Activated naive CD8-positive, alpha-beta T cell treated with anti-CD3 and anti-CD28 coated beads for 36 hours (primary cell): ENCODE data around the gene B3GNT9. TPM values are rescaled to one million over a fixed set of nuclear protein-coding genes. Genes with fewer than 3 reads are reported as not detected.
A peak's percentile ranks its signal among the peaks of the same experiment; 100 is the strongest.

Experiments used
- DNase-seq: peaks from one replicate; pipeline ENCODE4 v3.0.0; 2021
- H3K27ac Mint-ChIP-seq: one replicate; pipeline ENCODE4 v1.8.0; 2022; ENCODE audit warnings: mild to moderate bottlenecking, moderate library complexity, mixed read lengths
- H3K27me3 Mint-ChIP-seq: one replicate; pipeline ENCODE4 v1.8.0; 2022; ENCODE audit warnings: mild to moderate bottlenecking, mixed read lengths
- H3K36me3 Mint-ChIP-seq: one replicate; pipeline ENCODE4 v1.8.0; 2021; ENCODE audit warnings: mild to moderate bottlenecking, mixed read lengths
- H3K4me1 Mint-ChIP-seq: one replicate; pipeline ENCODE4 v1.8.0; 2021; ENCODE audit warnings: mixed read lengths
- H3K4me3 Mint-ChIP-seq: one replicate; pipeline ENCODE4 v1.8.0; 2022; ENCODE audit warnings: mild to moderate bottlenecking, moderate library complexity, mixed read lengths
- H3K9me3 Mint-ChIP-seq: one replicate; pipeline ENCODE4 v1.8.0; 2022; ENCODE audit warnings: mixed read lengths
- total RNA-seq, 2 experiments: library from RNA; stranded (reverse); gene quantifications; one replicate each; pipeline ENCODE4 v1.2.3, GENCODE V29; 2021

The B3GNT9 gene
- total RNA-seq, 2 experiments from 2014 or later: 1.5 to 1.7 TPM

DNA sequence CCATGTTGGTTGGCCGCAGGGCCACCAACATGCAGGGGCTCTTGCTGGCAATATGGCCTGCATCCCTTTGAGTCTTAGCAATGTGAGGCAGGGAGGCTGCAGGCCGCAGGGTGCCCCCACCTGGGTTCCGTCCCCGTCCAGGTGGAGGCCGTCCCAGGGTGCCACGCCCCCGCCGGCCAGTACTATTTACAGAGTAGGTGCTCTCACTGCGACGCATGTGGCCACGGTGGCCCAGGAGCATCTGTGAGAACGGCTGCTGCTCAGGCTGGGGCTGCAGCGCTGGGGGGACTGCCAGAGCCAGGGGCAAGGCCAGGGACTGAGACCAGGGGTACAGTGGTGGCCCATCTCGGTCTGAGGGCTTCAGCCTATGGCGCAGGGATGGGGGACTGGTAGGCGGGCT, 29.4 kb upstream of the B3GNT9 start:
- Mint-ChIP-seq H3K4me3 (no peak overlapping the region), H3K27me3 (peaks cover 48% of the 10 kb centered on the region), H3K36me3 (peaks cover 3% of the 10 kb centered on the region), H3K27ac (no peak overlapping the region), H3K9me3 (no peaks in the 10 kb centered on the region), H3K4me1 (peaks cover 12% of the 10 kb centered on the region)
- DNase-seq: no peak

GRCh38 chr16:67179421-67180080, 28.8 kb upstream of the B3GNT9 start:
- no peak for DNase-seq
- no peaks in the 10 kb centered on the region for H3K9me3 Mint-ChIP-seq
- H3K4me3 Mint-ChIP-seq: no peak overlapping the region
- H3K36me3 Mint-ChIP-seq: peaks cover 3% of the 10 kb centered on the region
- no peak overlapping the region for H3K27ac Mint-ChIP-seq
- H3K4me1 Mint-ChIP-seq: peaks cover 9% of the 10 kb centered on the region
- peaks cover 48% of the 10 kb centered on the region for H3K27me3 Mint-ChIP-seq

DNA sequence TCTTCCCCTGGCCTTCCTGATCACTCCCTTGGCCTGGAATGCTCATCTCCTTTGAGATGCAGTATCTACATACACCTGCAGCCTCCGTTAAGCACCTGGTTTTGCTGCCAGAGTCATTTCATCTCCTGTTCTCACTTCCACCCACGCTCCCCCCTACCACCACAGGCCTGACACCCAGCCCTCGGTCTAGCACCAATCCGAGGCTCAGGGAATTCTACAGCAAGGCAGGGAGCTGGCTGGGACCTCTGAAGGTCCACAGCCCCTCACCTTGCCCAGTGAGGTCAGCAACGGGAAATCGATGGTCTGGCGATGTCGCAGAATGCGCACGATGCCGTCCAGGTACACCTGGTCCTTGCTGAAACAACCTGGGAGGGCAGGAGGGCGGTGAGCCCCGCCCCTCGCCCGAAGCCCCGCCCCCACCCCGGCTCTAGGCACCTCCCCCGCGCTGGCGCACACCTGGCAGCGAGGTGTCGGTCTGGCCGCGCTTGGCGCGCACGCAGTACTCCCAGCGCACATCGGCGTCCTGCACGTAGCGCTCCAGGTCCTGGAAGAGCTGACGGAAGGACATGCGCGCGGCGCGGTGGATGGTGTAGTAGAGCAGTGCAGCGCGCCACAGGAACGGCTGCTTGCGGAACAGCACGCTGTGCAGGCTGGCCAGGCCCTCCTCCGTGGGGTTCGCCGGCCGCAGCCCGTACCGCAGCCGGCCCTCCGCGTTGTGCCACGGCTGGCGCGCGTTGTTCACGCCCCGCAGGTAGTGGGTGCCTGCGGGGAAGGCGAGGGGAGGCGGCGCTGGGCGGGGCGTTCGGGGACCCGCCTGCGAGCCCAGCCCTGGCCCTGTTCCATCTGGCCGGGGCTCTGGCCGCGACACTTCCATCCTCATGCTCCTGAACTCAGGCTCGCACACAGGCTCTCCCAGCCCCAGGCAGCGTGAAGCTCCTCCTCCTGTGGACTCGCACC, 27.2 kb upstream of the B3GNT9 start:
- Mint-ChIP-seq H3K9me3 (no peaks in the 10 kb centered on the region), H3K27ac (no peak overlapping the region), H3K27me3 (peaks cover 59% of the 10 kb centered on the region), H3K4me3 (peak overlapping the region; percentile 57), H3K4me1 (peaks cover 19% of the 10 kb centered on the region), H3K36me3 (peaks cover 3% of the 10 kb centered on the region)
- DNase-seq: peak; percentile 67

- no peak overlapping the region for H3K27ac Mint-ChIP-seq
- H3K4me1 Mint-ChIP-seq: peaks cover 20% of the 10 kb centered on the region
- no peak for DNase-seq
- H3K4me3 Mint-ChIP-seq: no peak overlapping the region
- H3K27me3 Mint-ChIP-seq: peaks cover 72% of the 10 kb centered on the region
- no peaks in the 10 kb centered on the region for H3K9me3 Mint-ChIP-seq
- H3K36me3 Mint-ChIP-seq: peaks cover 3% of the 10 kb centered on the region
These were observed 25.9 kb upstream of the B3GNT9 start for GRCh38 chr16:67176662-67177061.

GRCh38 chr16:67174706-67175231, 24.0 kb upstream of the B3GNT9 start:
- Mint-ChIP-seq H3K4me3 (no peak overlapping the region), H3K36me3 (peaks cover 3% of the 10 kb centered on the region), H3K4me1 (peaks cover 27% of the 10 kb centered on the region), H3K27me3 (peaks cover 86% of the 10 kb centered on the region), H3K27ac (no peak overlapping the region), H3K9me3 (no peaks in the 10 kb centered on the region)
- no peak for DNase-seq

DNA sequence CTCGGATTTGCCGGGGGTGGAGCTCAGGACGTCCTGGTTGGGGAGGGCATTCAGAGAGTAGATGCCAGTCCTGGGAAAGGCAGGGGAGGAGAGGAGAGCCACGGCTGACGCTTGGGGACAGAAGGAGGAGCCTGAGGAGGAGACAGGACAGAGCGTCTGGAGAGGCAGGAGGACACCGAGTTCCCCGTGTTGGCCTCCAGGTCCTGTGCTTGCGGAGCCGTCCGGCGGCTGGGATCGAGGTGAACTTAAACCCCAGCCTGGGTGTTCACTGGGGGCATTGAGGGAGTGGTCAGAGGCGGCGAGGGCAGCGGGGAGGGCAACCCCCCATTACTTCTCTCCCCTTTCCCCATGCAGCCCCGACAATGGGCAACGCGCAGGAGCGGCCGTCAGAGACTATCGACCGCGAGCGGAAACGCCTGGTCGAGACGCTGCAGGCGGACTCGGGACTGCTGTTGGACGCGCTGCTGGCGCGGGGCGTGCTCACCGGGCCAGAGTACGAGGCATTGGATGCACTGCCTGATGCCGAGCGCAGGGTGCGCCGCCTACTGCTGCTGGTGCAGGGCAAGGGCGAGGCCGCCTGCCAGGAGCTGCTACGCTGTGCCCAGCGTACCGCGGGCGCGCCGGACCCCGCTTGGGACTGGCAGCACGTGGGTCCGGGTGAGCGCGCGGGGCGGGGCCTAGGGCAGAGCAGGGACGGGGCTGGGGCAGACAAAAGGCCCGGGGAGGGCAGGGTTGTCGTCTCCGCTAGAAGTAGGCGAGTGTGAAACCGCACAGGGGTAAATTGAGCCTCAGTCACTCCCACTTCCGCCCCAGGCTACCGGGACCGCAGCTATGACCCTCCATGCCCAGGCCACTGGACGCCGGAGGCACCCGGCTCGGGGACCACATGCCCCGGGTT, 23.3 kb upstream of the B3GNT9 start:
- no peak overlapping the region for H3K27ac Mint-ChIP-seq
- H3K4me1 Mint-ChIP-seq: peaks cover 29% of the 10 kb centered on the region
- H3K27me3 Mint-ChIP-seq: peaks cover 86% of the 10 kb centered on the region
- H3K4me3 Mint-ChIP-seq: peak overlapping the region; percentile 72
- H3K36me3 Mint-ChIP-seq: peaks cover 3% of the 10 kb centered on the region
- peak; percentile 72 for DNase-seq
- no peaks in the 10 kb centered on the region for H3K9me3 Mint-ChIP-seq

GRCh38 chr16:67173323-67173722, 22.5 kb upstream of the B3GNT9 start:
- no peak for DNase-seq
- Mint-ChIP-seq H3K27ac (no peak overlapping the region), H3K4me3 (peak overlapping the region; percentile 72), H3K27me3 (peaks cover 86% of the 10 kb centered on the region), H3K4me1 (peaks cover 25% of the 10 kb centered on the region), H3K9me3 (no peaks in the 10 kb centered on the region), H3K36me3 (no peaks in the 10 kb centered on the region)

GRCh38 chr16:67170949-67171649, 20.3 kb upstream of the B3GNT9 start:
- peaks cover 88% of the 10 kb centered on the region for H3K27me3 Mint-ChIP-seq
- H3K27ac Mint-ChIP-seq: no peak overlapping the region
- H3K9me3 Mint-ChIP-seq: no peaks in the 10 kb centered on the region
- peak overlapping the region; percentile 66 for H3K4me3 Mint-ChIP-seq
- peaks cover 26% of the 10 kb centered on the region for H3K4me1 Mint-ChIP-seq
- DNase-seq: no peak
- H3K36me3 Mint-ChIP-seq: peaks cover 3% of the 10 kb centered on the region

DNA sequence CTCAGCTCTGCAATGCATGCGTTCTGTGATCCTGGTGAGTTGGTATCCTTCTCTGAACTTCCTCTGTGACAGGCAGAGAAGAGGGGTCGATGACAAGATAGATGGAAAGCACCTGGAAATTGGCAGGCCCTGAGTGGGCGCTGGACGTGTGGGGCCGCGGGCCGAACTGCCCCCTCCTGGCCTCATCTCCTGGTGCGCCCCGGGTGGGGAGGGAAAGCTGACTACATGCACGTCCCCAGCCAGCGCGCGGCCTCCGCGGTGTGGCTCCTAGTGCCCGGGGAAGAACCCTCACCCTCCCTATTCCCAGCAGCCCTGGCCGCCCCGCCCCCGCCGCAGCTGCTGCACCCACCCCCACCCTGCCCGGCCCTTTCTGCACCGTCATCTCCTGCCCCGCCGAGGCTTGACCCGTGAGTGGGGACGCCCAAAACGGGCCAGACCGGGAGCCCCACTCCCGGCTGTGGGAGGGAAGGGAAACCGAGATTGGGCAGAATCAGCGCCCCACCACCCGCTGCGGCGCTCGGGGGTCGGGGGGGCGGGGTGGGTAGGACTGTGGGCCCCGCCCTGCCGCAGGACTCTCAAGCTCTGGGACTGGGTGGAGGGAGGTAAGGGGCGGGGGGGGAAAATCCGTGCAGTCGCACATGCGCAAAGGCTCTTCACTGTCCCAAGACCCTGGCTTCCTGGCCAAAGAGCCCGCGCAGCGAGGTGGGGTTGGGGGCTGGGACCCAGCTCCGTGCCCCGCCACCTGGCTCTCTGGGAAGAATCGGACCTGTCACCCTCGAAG, 19.6 kb upstream of the B3GNT9 start, which contains the start of gene NOL3:
Gene NOL3 (plus strand): TSS at position 371 of the 781 bp plus-strand sequence.
- no peaks in the 10 kb centered on the region for H3K9me3 Mint-ChIP-seq
- peak; percentile 49 for DNase-seq
- peaks cover 3% of the 10 kb centered on the region for H3K36me3 Mint-ChIP-seq
- no peak within 1 kb of the TSS for H3K27ac Mint-ChIP-seq
- H3K27me3 Mint-ChIP-seq: peaks cover 87% of the 10 kb centered on the region
- peak within 1 kb of the TSS; percentile 73 for H3K4me3 Mint-ChIP-seq
- peaks cover 26% of the 10 kb centered on the region for H3K4me1 Mint-ChIP-seq

DNA sequence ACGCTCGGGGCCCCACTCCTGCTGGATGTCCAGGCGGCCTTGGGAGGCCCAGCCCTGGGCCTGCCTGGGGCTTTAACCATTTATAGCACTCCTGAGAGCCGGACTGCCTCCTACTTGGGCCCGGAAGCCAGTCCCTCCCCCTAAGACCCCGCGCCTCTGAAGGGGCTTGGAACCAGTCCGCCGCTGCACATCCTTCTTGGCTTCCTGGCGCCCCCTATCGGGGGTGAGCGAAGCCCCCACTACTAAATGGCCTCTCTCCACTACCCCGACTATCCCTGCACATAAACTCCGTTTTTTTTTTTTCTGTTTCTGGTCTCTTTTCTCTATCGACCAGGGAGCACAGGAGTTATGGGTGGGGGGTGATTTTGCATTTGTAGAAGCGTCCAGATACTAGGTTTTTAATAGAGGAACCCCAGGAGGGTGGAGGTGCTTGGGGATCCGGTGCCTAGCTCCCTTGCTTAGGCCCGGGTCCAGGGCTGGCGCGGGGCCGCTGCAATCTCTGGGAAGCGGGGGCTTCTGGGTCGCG, 18.9 kb upstream of the B3GNT9 start:
- peaks cover 3% of the 10 kb centered on the region for H3K36me3 Mint-ChIP-seq
- DNase-seq: peak; percentile 56
- H3K27ac Mint-ChIP-seq: no peak overlapping the region
- H3K9me3 Mint-ChIP-seq: no peaks in the 10 kb centered on the region
- peaks cover 32% of the 10 kb centered on the region for H3K4me1 Mint-ChIP-seq
- H3K27me3 Mint-ChIP-seq: peaks cover 89% of the 10 kb centered on the region
- peak overlapping the region; percentile 73 for H3K4me3 Mint-ChIP-seq

- H3K4me3 Mint-ChIP-seq: no peak overlapping the region
- H3K36me3 Mint-ChIP-seq: peaks cover 3% of the 10 kb centered on the region
- H3K27me3 Mint-ChIP-seq: peaks cover 93% of the 10 kb centered on the region
- H3K27ac Mint-ChIP-seq: no peak overlapping the region
- no peaks in the 10 kb centered on the region for H3K9me3 Mint-ChIP-seq
- no peak for DNase-seq
- peaks cover 35% of the 10 kb centered on the region for H3K4me1 Mint-ChIP-seq
These were observed 18.2 kb upstream of the B3GNT9 start for GRCh38 chr16:67169011-67169451.

- H3K36me3 Mint-ChIP-seq: peaks cover 3% of the 10 kb centered on the region
- H3K4me3 Mint-ChIP-seq: no peak overlapping the region
- DNase-seq: no peak
- no peak overlapping the region for H3K27ac Mint-ChIP-seq
- H3K27me3 Mint-ChIP-seq: peaks cover 86% of the 10 kb centered on the region
- H3K9me3 Mint-ChIP-seq: no peaks in the 10 kb centered on the region
- H3K4me1 Mint-ChIP-seq: peaks cover 26% of the 10 kb centered on the region
These were observed 16.8 kb upstream of the B3GNT9 start for GRCh38 chr16:67167588-67167987.

DNA sequence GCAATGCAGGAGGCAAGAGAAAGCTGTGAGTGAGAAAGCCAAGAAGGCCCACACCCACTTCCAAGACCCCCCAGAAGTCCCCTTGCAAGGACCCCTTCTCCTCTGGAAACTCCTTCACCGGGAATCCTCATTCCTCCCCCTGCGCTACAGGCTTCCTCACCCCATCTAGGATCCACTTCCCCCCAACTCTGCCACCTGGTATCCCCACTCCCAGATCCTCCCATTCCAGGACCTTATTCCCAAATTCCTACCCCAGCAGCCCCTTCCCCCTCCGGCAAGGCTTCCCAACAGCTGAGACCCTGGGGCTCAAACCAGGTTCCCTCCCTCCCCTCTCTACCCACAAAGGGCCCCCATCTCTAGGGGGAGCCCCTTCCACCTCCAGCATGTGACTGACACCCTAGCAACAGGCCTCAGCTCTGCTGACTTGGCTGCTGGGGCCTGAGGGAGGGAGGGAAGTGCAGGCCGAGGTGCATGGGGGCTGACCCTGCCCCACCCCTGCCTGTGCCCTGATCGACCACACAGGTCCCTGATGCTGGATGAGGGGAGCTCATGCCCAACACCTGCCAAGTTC, 15.9 kb upstream of the B3GNT9 start:
- no peak overlapping the region for H3K27ac Mint-ChIP-seq
- H3K36me3 Mint-ChIP-seq: peaks cover 6% of the 10 kb centered on the region
- peaks cover 86% of the 10 kb centered on the region for H3K27me3 Mint-ChIP-seq
- no peak for DNase-seq
- H3K4me1 Mint-ChIP-seq: peaks cover 28% of the 10 kb centered on the region
- no peaks in the 10 kb centered on the region for H3K9me3 Mint-ChIP-seq
- no peak overlapping the region for H3K4me3 Mint-ChIP-seq
